Mesothelial cell of epicardium (in vitro differentiated cells): Measurements from ENCODE around the gene CFTR. TPM values are rescaled to one million over a fixed set of nuclear protein-coding genes. Genes with fewer than 3 reads are reported as not detected.
A peak's percentile ranks its signal among the peaks of the same experiment; 100 is the strongest.

Experiments
- DNase-seq, 2 experiments: peaks; one replicate each; pipeline ENCODE4 v3.0.0; 2021; ENCODE audit warnings: low spot score in 2 of 2; ENCODE audit not compliant: unreplicated experiment in 2 of 2
- H3K27ac Mint-ChIP-seq: 2 replicates; pipeline ENCODE4 v1.8.0; 2021; ENCODE audit warnings: mixed read lengths
- H3K27me3 Mint-ChIP-seq: 2 replicates; pipeline ENCODE4 v1.8.0; 2021; ENCODE audit warnings: low read depth, mixed read lengths
- H3K36me3 Mint-ChIP-seq: 2 replicates; pipeline ENCODE4 v1.8.0; 2021; ENCODE audit warnings: mixed read lengths
- H3K4me1 Mint-ChIP-seq: 2 replicates; pipeline ENCODE4 v1.8.0; 2021; ENCODE audit warnings: mixed read lengths
- H3K4me3 Mint-ChIP-seq: 2 replicates; pipeline ENCODE4 v1.8.0; 2021; ENCODE audit warnings: mild to moderate bottlenecking, moderate library complexity, mixed read lengths
- H3K9me3 Mint-ChIP-seq: 2 replicates; pipeline ENCODE4 v1.8.0; 2021; ENCODE audit warnings: mixed read lengths
- CTCF ChIP-seq: fragments of 200-600 bp; sonication (generic); IDR thresholded peaks from one replicate; pipeline ENCODE4 v1.5.0; 2021; ENCODE audit warnings: antibody characterized with exemption; ENCODE audit not compliant: unreplicated experiment
- total RNA-seq: library from RNA; stranded (reverse); gene quantifications from 3 replicates; pipeline ENCODE4 v1.2.1, GENCODE V29; 2021

CFTR gene
- total RNA-seq, 1 donor from 2014 or later = 2.7 TPM

GRCh38 chr7:117565226-117565625, 85.4 kb downstream of the CFTR start:
- H3K9me3 Mint-ChIP-seq = no peaks in the 10 kb centered on the region
- H3K4me3 Mint-ChIP-seq = no peak overlapping the region
- H3K27me3 Mint-ChIP-seq = no peaks in the 10 kb centered on the region
- H3K27ac Mint-ChIP-seq = no peak overlapping the region
- no peak for DNase-seq
- H3K36me3 Mint-ChIP-seq = no peaks in the 10 kb centered on the region
- peaks cover 15% of the 10 kb centered on the region for H3K4me1 Mint-ChIP-seq
- TF ChIP-seq CTCF = no peak

DNA sequence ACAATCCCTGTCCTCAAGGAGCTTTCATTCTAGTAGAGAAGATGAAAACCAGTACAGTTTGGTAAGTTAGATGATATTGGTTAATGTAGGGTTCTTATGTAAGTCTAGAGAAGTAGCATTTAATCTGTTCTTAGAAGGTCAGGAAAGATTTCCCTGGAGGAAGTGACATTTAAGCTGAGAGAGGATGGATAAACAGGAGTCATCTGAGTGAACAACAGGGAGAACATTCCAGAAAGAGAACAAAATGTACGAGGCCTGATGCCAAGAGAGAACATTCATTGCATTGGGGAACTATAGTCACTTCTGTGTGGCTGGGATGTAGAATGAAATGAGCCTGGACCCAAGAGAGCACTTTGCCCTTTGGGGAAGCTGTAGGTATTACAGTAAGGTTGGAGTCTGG, 88.0 kb downstream of the CFTR start:
- no peaks in the 10 kb centered on the region for H3K27me3 Mint-ChIP-seq
- no peaks in the 10 kb centered on the region for H3K9me3 Mint-ChIP-seq
- no peak overlapping the region for H3K27ac Mint-ChIP-seq
- no peak for TF ChIP-seq CTCF
- no peak for DNase-seq
- H3K4me3 Mint-ChIP-seq = no peak overlapping the region
- H3K4me1 Mint-ChIP-seq = peaks cover 14% of the 10 kb centered on the region
- H3K36me3 Mint-ChIP-seq = no peaks in the 10 kb centered on the region

- no peaks in the 10 kb centered on the region for H3K36me3 Mint-ChIP-seq
- no peak for DNase-seq
- H3K4me3 Mint-ChIP-seq = no peak overlapping the region
- H3K27ac Mint-ChIP-seq = no peak overlapping the region
- peaks cover 2% of the 10 kb centered on the region for H3K4me1 Mint-ChIP-seq
- H3K9me3 Mint-ChIP-seq = no peaks in the 10 kb centered on the region
- no peak for TF ChIP-seq CTCF
- H3K27me3 Mint-ChIP-seq = no peaks in the 10 kb centered on the region
These were observed 93.2 kb downstream of the CFTR start for GRCh38 chr7:117572856-117573620.

DNA sequence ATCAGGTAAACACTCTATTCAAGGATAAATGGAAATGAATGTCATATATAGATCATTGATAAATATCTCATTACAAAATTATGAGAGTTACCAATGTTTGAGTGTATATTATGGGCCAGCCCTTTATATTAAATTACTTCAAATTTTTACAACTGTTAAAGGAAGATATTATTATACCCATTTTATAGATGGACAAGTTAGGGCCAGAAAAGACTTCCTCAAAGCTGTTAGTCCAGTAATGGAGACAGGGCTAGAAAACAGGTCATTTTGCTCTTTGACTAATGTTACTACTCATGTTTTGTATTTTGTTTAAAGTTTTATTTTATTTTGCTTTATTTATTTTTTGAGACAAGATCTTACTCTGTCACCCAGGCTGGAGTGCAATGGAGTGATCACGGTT, 101.6 kb downstream of the CFTR start:
- peaks cover 14% of the 10 kb centered on the region for H3K9me3 Mint-ChIP-seq
- no peak for TF ChIP-seq CTCF

GRCh38 chr7:117582219-117582704, 102.4 kb downstream of the CFTR start:
- H3K27ac Mint-ChIP-seq = peak overlapping the region; percentile 43

More for the DNA sequence above, 101.6 kb downstream of the CFTR start:
- Mint-ChIP-seq H3K36me3 (no peaks in the 10 kb centered on the region), H3K4me3 (no peak overlapping the region), H3K27me3 (no peaks in the 10 kb centered on the region), H3K27ac (no peak overlapping the region), H3K4me1 (peaks cover 7% of the 10 kb centered on the region)
- DNase-seq = no peak

More at GRCh38 chr7:117582219-117582704, 102.4 kb downstream of the CFTR start:
- no peak for DNase-seq
- Mint-ChIP-seq H3K9me3 (peaks cover 17% of the 10 kb centered on the region), H3K4me1 (peaks cover 7% of the 10 kb centered on the region), H3K36me3 (no peaks in the 10 kb centered on the region), H3K27me3 (no peaks in the 10 kb centered on the region), H3K4me3 (no peak overlapping the region)
- no peak for TF ChIP-seq CTCF
